ENCODE data around the gene PIP4K2A.

PIP4K2A gene

DNA sequence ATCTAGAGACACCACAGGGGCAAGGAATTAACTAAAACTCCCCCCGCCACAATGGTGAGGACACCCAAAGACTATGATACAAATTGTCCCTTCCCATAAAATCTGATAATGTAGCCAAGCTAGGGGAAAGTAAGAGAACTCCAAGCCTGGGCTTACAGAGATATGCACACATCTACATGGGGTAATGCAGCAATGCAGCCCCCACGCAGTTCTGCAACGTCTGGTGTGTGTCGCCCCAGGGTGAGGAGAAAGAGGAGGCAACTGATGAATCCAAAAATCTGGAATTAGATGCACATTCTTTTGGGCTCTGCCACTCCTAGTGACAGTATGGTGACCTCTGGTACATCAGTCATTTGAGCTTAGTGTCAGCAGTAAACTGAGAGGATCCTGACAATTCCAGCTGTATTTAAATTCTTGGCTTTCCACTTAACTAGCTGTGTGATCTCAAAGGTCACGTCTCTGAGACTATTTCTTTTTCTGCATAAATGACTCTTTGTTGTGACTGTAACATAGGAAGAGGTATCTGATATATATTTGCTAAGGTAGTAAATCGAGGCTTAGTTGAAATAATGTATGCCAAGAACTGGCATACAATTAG, 51.5 kb downstream of the PIP4K2A start:
- no peak for DNase-seq

DNA sequence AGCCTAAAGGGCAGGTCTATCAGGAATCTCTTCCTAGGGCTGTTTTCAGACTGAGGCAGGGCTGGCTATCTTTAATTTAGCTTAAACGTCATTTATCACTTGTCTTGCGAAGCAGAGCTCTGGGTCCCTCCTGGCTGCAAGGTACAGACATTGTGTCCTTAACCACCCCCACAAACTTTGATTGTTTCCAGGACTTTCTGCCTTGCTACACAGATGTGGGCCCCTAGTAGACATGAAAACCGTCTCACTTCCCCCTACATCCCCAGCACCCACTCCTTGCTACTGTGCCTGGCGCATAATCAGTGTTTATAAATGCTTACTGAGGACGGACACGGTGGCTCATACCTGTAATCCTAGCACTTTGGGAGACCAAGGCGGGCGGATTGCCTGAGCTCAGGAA, 54.5 kb downstream of the PIP4K2A start:
- no peak for DNase-seq

DNA sequence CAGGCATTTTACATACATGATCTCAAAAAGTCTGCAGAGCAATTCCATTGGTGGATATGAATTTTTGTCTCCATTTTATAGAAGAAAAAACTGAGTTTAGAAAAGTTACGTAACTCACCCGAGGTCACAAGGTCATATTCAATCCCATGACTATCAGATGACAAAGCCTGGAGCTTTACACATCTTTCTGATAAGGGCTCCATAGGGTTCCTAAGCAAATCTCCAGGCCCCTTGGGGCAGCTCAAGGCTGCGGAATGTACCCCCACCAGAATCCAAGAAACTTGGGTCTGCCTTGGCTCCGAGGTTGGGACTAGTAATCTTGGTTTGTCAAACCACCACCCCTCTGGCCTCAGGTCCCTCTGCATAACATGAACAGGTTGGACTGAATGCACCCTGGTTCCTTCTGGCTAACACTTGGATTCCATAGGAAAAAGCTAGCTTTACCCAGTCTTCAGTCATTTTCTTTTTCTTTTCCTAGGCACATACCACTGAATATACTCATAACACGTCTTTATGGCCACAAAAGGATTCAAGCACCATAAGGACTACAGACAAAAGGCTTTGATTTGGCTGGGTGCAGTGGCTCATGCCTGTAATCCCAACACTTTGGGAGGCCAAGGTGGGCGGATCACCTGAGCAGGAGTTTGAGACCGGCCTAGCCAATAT, 55.5 kb downstream of the PIP4K2A start:
- DNase-seq = no peak

- DNase-seq = no peak
Measured at GRCh38 chr10:22657566-22658225, 56.7 kb downstream of the PIP4K2A start.

DNA sequence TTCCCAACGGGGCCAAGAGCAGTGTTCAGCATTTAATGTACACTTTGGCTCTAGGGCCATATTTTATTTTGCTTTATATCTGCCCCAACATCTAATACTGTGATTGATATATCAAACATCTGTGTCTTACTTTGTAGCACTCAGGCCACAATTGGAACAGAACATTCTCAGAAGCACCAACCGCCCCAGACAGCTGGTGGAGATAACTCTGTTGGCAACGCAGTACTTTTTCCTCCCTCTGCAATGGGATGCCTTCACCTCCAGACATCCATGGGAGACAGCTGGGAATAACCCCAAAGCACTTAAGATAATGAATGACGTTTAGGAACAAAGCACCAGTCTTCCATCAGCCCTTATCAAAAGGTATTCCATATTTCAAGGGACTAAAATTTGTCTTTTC, 57.4 kb downstream of the PIP4K2A start:
- no peak for DNase-seq

- no peak for DNase-seq
Measured at GRCh38 chr10:22656036-22656435, 58.3 kb downstream of the PIP4K2A start.

GRCh38 chr10:22655312-22655981, 58.9 kb downstream of the PIP4K2A start:
- DNase-seq = no peak

GRCh38 chr10:22652988-22653481, 61.3 kb downstream of the PIP4K2A start:
- no peak for DNase-seq

DNA sequence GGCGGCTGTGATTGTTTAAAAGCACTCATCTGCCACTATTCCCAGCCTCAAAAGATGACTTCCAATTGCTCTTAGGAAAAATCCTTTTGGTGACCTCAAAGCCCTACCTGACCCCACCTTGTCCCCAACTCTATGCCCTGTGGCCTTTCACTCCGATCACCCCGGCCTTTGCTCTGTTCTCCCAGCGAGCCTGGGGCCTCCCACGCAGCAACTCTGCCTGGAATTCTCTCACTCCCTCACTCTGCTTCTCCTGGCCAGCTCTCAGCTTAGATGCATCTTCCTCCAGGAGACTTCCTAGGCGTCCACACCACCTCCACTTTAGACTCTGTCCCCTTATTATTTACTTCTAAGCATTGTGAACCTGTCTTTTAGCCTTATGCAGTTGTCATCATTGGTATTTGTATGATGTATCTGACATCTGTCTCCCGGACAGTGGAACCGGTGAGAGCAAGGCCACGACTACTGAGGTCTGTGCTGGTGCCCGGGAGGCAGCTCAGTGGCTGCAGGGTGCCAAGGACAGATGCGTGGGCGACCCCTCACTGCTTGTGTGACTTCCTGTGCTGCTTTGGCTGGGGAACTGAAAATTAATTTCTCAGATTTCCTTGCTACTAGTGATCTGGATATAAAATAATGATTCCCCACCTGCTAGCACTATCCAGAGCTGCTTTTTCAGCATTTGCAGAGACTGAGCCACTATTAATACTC, 63.0 kb downstream of the PIP4K2A start:
- DNase-seq = no peak

DNA sequence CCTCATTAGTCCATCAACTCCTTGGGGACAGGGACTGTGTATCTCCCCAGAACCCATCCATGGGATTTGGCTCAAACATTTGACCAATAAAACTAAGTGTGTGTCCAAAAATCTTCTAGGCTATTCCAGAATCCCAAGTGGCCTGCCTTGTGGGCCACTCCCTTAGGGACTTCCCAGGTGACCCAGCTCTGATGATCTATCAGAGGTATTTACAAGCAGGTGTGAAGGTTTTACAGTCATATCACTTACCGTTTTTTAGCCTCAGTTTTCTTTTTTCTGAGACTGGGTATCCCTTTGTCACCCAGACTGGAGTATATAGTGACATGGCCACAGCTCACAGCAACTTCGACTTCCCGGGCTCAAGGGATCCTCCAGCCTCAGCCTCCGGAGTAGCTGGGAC, 64.4 kb downstream of the PIP4K2A start:
- DNase-seq = no peak

- DNase-seq = no peak
Measured at GRCh38 chr10:22649390-22649841, 65.0 kb downstream of the PIP4K2A start.

GRCh38 chr10:22648547-22648961, 65.8 kb downstream of the PIP4K2A start:
- DNase-seq = no peak

GRCh38 chr10:22647244-22647643, 67.1 kb downstream of the PIP4K2A start:
- DNase-seq = no peak

GRCh38 chr10:22646388-22646853, 68.0 kb downstream of the PIP4K2A start:
- no peak for DNase-seq

GRCh38 chr10:22644222-22644621, 70.2 kb downstream of the PIP4K2A start:
- no peak for DNase-seq

- no peak for DNase-seq
Measured at GRCh38 chr10:22643775-22644174, 70.6 kb downstream of the PIP4K2A start.

DNA sequence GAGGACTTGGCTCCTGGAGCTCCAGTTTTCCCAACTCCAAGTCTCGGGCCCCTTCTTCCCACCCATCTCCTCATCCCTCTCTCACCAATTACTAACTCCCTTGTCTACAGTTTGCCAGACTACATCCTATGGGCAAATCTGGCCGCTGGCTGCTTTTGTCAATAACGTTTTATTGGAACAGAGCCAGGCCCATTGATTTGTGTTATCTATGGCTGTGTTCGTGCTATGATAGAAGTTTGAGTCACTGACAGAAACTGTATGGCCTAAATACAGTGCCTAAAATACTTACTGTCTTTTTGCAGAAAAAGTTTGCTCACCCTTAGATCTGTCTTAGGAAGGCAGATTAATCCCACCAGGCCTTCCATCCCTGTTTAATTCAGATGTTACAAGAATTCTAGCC, 71.3 kb downstream of the PIP4K2A start:
- DNase-seq = no peak

DNA sequence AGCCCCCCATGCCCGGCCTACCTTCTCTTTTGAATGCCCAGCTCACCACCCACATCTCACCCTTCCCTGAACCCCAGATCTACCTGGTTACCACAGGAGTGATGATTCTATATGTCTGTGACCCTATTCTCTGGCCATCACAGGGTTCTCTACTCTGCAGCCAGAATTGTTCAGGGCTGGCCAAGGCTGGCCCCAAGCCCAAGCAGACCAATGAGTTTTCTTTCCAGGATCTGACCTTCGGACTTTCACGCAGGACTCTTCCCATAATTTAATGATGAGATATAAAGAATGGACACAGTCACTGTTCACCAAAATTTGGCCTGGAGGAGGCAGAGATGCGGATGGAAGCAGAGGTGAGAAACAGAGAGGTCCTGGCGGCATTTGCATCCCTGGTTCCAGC, 72.6 kb downstream of the PIP4K2A start:
- DNase-seq = no peak

GRCh38 chr10:22640359-22640758, 74.0 kb downstream of the PIP4K2A start:
- no peak for DNase-seq

- DNase-seq = no peak
Measured at GRCh38 chr10:22638863-22639262, 75.5 kb downstream of the PIP4K2A start.

DNA sequence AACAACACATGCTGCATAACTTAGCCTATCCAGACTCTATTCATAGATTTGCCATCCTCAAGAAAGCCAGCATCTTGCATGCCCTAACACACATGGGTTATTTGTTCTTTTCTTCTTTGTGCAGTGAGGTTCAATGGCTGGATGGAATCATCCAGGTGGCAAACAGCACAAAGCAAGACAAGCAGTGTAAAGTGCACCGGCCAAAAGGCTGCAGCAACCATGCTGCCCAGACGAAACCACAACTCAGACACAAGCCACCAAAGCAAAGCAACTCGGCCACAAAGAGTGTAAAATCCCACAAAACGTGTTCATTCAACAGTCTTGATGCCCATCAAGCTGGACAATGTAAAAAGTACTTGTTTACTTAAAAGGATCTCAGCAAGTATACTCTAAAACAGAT, 76.9 kb downstream of the PIP4K2A start:
- DNase-seq = no peak

GRCh38 chr10:22635650-22636049, 78.7 kb downstream of the PIP4K2A start:
- DNase-seq = no peak

All from NCI-H510A (cell line).